ENCODE measurements around the gene PROKR1.
A peak's percentile ranks its signal among the peaks of the same experiment; 100 is the strongest.

PROKR1 gene

GRCh38 chr2:68653538-68653982 lies 10.2 kb downstream of the PROKR1 start:
- peak; percentile 59 for DNase-seq (ENCODE audit: low spot score)
- TF ChIP-seq CTCF (IDR thresholded peaks at IDR 0.05; ENCODE audit: extremely low read depth, missing control alignments) = no peak

- DNase-seq (ENCODE audit: low spot score) = no peak
- TF ChIP-seq CTCF (IDR thresholded peaks at IDR 0.05; ENCODE audit: extremely low read depth, missing control alignments) = no peak
These were observed 14.9 kb downstream of the PROKR1 start for GRCh38 chr2:68658266-68658665.

DNA sequence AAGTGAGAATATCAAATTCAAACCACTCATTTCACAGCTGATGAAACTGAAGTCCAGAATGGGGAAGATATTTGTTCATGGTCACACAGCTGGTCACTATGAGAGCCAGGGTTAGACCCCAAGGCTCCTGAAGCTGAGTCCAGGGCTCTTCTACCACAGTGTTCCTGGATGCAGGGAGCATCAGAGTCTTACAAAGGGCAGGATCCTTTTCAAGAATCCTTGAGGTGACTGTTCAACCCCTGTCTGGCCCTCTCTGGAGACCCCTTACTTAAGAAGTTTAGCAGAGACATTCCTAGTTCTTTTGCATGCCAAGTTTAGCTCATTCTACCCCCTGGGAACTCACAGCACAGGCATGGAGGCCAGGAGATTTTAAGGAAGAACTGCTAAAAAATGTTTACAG lies 15.7 kb downstream of the PROKR1 start:
- TF ChIP-seq CTCF (IDR thresholded peaks at IDR 0.05; ENCODE audit: extremely low read depth, missing control alignments) = no peak

DNA sequence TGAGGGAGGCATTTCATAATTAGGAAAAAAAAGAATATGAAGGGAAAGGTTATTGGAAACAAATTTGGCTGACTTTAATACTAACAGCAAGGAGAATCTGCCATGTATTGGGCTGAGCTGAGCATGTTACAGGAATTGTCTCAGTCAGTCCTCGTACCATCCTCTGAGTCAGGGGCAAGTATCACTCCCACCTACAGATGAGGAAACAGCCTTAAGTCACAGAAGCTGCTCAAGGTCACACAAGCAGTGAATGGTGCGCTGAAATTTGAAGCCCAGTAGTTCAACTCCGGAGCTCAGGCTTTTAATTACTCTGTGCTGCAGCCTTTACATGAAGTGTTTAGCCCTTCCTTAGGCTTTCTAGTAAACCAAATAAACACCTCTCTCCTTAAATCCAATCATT lies 17.3 kb downstream of the PROKR1 start:
- no peak for DNase-seq (ENCODE audit: low spot score)
- TF ChIP-seq CTCF (IDR thresholded peaks at IDR 0.05; ENCODE audit: extremely low read depth, missing control alignments) = no peak

More for the DNA sequence above, 15.7 kb downstream of the PROKR1 start:
- no peak for DNase-seq (ENCODE audit: low spot score)

- DNase-seq (ENCODE audit: low spot score) = no peak
- TF ChIP-seq CTCF (IDR thresholded peaks at IDR 0.05; ENCODE audit: extremely low read depth, missing control alignments) = no peak
These were observed 19.1 kb downstream of the PROKR1 start for GRCh38 chr2:68662466-68662865.

DNA sequence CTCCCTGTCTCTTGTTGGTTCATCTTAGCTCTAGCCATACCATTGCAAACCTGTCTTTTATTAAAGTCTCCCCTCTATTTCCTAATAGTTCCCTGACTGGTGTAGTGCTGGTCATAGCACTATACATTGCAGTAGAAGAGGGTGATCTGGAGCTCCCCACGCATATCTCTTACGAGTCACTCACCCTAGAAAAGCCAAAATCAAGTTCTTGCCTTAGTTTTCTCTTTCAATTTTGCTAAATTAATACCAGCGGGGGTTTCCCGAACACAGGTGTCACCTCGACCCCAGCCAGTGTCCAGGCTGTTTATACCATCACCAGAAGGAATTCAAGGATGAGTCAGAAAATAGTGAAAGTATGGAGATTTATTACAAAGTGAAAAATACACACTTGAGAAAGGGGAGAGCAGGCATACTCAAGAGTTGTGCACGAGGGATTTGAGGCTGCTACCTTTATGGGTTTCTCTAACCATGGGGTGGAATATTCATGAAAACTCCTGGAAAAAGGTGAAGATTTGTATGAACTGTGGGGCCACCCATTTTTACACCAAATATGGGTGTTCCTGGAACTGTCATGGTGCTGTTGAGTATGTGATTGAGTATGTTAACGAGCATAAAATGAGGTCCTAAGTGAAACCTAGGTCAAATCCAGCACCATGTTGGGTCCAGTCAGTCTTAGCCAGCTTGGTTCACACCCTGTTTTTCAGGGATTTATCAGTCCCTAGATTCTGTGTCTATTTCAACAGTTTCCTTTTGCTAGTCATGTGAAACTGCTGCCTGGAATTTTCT lies 20.2 kb downstream of the PROKR1 start:
- no peak for TF ChIP-seq CTCF (IDR thresholded peaks at IDR 0.05; ENCODE audit: extremely low read depth, missing control alignments)
- DNase-seq (ENCODE audit: low spot score) = no peak

GRCh38 chr2:68667371-68667770 lies 24.0 kb downstream of the PROKR1 start:
- no peak for TF ChIP-seq CTCF (IDR thresholded peaks at IDR 0.05; ENCODE audit: extremely low read depth, missing control alignments)

More at GRCh38 chr2:68667371-68667770, 24.0 kb downstream of the PROKR1 start:
- DNase-seq (ENCODE audit: low spot score) = no peak

All from GM20000 (cell line).